ENCODE results near the gene PREB. TPM values are rescaled to one million over a fixed set of nuclear protein-coding genes. Genes with fewer than 3 reads are reported as not detected.

Gene PREB
- total and polyA plus RNA-seq, 2 of the 13 experiments (the other 11 are each of a cell fraction or from before 2014, with no cell fraction given), result 112 to 192 TPM

DNA sequence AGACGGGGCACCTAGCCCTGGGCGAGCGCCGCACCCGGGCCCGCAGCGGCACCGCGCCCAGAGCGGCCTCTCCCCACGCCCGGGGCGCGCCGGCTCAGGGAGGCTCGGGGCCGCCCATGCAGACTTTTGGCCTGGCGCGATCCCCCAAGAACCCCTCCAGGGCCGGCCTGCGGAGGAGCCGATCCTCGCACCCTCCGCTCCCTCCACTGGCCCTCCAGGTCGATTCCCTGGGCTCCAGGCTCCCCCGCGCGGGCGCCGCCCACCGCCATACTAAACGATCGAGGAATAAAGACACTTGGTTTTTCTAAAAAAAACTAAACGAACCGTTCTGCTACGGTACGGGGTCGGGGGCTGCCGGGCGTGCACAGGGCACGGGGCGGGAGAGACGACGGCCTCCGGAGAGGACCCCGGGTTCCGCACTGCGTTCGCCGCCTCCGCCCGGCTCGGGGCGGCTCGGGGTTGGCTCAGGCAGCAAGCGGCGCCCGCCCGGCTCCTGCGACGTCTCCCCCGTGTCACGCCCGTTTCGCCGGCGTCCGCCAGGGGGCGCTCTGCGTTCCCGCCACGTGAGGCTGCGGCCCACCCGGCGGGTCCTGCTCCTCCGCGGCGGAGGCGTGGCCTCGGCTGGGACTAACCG, 48.2 kb downstream of the PREB start (continued):
- TF ChIP-seq ZNF337 (CRISPR knock-in tag; IDR thresholded peaks at IDR 0.05; ENCODE audit: borderline replicate concordance, low read depth), result no peak
- TF ChIP-seq ZNF790 (CRISPR knock-in tag; IDR thresholded peaks at IDR 0.05; ENCODE audit: borderline replicate concordance), result no peak
- no peak for TF ChIP-seq MLLT10 (CRISPR knock-in tag; IDR thresholded peaks at IDR 0.05)
- peak; percentile 67; the same call in 1 of the 2 replicates for TF ChIP-seq ZNF547 (CRISPR knock-in tag; IDR thresholded peaks at IDR 0.05)
- TF ChIP-seq NCOA5 (CRISPR knock-in tag; IDR thresholded peaks at IDR 0.05), result no peak
- 0 out of 2 replicates have a peak, but pooled peaks have one; percentile 4 for TF ChIP-seq ZSCAN29 (CRISPR knock-in tag; conservative IDR thresholded peaks at IDR 0.05)
- peak; percentile 81; the same call in 1 of the 2 replicates for TF ChIP-seq ZNF124 (CRISPR knock-in tag; IDR thresholded peaks at IDR 0.05)
- TF ChIP-seq PHF5A (CRISPR knock-in tag; IDR thresholded peaks at IDR 0.05; ENCODE audit: low read depth, unreplicated experiment), result peak; percentile 82
- TF ChIP-seq SMAD3 (CRISPR knock-in tag; IDR thresholded peaks at IDR 0.05), result peak; percentile 30; the same call in 1 of the 2 replicates
- TF ChIP-seq, protein P1, sequence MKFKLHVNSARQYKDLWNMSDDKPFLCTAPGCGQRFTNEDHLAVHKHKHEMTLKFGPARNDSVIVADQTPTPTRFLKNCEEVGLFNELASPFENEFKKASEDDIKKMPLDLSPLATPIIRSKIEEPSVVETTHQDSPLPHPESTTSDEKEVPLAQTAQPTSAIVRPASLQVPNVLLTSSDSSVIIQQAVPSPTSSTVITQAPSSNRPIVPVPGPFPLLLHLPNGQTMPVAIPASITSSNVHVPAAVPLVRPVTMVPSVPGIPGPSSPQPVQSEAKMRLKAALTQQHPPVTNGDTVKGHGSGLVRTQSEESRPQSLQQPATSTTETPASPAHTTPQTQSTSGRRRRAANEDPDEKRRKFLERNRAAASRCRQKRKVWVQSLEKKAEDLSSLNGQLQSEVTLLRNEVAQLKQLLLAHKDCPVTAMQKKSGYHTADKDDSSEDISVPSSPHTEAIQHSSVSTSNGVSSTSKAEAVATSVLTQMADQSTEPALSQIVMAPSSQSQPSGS (CRISPR knock-in tag; IDR thresholded peaks at IDR 0.05), result peak; percentile 54; the same call in 1 of the 2 replicates
- TF ChIP-seq KDM3A (CRISPR knock-in tag; IDR thresholded peaks at IDR 0.05; ENCODE audit: low read depth), result peak; percentile 89
- TF ChIP-seq, protein P2, sequence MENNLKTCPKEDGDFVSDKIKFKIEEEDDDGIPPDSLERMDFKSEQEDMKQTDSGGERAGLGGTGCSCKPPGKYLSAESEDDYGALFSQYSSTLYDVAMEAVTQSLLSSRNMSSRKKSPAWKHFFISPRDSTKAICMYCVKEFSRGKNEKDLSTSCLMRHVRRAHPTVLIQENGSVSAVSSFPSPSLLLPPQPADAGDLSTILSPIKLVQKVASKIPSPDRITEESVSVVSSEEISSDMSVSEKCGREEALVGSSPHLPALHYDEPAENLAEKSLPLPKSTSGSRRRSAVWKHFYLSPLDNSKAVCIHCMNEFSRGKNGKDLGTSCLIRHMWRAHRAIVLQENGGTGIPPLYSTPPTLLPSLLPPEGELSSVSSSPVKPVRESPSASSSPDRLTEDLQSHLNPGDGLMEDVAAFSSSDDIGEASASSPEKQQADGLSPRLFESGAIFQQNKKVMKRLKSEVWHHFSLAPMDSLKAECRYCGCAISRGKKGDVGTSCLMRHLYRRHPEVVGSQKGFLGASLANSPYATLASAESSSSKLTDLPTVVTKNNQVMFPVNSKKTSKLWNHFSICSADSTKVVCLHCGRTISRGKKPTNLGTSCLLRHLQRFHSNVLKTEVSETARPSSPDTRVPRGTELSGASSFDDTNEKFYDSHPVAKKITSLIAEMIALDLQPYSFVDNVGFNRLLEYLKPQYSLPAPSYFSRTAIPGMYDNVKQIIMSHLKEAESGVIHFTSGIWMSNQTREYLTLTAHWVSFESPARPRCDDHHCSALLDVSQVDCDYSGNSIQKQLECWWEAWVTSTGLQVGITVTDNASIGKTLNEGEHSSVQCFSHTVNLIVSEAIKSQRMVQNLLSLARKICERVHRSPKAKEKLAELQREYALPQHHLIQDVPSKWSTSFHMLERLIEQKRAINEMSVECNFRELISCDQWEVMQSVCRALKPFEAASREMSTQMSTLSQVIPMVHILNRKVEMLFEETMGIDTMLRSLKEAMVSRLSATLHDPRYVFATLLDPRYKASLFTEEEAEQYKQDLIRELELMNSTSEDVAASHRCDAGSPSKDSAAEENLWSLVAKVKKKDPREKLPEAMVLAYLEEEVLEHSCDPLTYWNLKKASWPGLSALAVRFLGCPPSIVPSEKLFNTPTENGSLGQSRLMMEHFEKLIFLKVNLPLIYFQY (CRISPR knock-in tag; IDR thresholded peaks at IDR 0.05; ENCODE audit: borderline replicate concordance), result peak; percentile 90
- no peak for TF ChIP-seq NCOR1 (IDR thresholded peaks at IDR 0.05; ENCODE audit: borderline replicate concordance, low read length)
- no peak for TF ChIP-seq ZNF75D (CRISPR knock-in tag; IDR thresholded peaks at IDR 0.05; ENCODE audit: borderline replicate concordance)
- peak; percentile 62; the same call in 1 of the 2 replicates for TF ChIP-seq ZNF746 (CRISPR knock-in tag; IDR thresholded peaks at IDR 0.05)
- no peak for TF ChIP-seq ZNF747 (CRISPR knock-in tag; IDR thresholded peaks at IDR 0.05; ENCODE audit: borderline replicate concordance)
- TF ChIP-seq, protein P3, sequence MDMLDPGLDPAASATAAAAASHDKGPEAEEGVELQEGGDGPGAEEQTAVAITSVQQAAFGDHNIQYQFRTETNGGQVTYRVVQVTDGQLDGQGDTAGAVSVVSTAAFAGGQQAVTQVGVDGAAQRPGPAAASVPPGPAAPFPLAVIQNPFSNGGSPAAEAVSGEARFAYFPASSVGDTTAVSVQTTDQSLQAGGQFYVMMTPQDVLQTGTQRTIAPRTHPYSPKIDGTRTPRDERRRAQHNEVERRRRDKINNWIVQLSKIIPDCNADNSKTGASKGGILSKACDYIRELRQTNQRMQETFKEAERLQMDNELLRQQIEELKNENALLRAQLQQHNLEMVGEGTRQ (IDR thresholded peaks at IDR 0.05; ENCODE audit: low read depth, low read length), result peak; percentile 51
- TF ChIP-seq, protein P3 (CRISPR knock-in tag; IDR thresholded peaks at IDR 0.05; ENCODE audit: borderline replicate concordance), result no peak
- TF ChIP-seq HMGA1 (CRISPR knock-in tag; conservative IDR thresholded peaks at IDR 0.05), result no peak
- no peak for TF ChIP-seq NFRKB (IDR thresholded peaks at IDR 0.05)
- TF ChIP-seq ZMYM3 (CRISPR knock-in tag; IDR thresholded peaks at IDR 0.05), result no peak
- TF ChIP-seq, protein P4, sequence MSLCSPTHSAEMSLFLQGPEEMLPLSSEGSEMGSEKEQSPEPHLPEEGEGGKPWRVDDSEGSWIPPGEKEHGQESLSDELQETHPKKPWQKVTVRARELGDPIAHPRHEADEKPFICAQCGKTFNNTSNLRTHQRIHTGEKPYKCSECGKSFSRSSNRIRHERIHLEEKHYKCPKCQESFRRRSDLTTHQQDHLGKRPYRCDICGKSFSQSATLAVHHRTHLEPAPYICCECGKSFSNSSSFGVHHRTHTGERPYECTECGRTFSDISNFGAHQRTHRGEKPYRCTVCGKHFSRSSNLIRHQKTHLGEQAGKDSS (CRISPR knock-in tag; IDR thresholded peaks at IDR 0.05; ENCODE audit: borderline replicate concordance, low read depth), result no peak; the same call in 1 of the 2 replicates

Data from HepG2 (cell line).